Left ventricle myocardium inferior (tissue), 1 donor: Measurements from ENCODE around the gene CELF2. TPM values are rescaled to one million over a fixed set of nuclear protein-coding genes. Genes with fewer than 3 reads are reported as not detected.

ENCODE experiments used
- DNase-seq: peaks from one replicate; pipeline ENCODE4 v3.0.0-alpha.2; 2020
- H3K27ac ChIP-seq: fragments of 200-600 bp; replicated peaks from 2 replicates; pipeline ENCODE4 v1.8.0; 2021
- H3K27me3 ChIP-seq: fragments of 200-600 bp; 2 replicates; pipeline ENCODE4 v1.8.0; 2021; ENCODE audit warnings: low read depth
- H3K36me3 ChIP-seq: fragments of 200-600 bp; 2 replicates; pipeline ENCODE4 v1.8.0; 2021
- H3K4me1 ChIP-seq: fragments of 200-600 bp; 2 replicates; pipeline ENCODE4 v1.8.0; 2021
- H3K4me3 ChIP-seq: fragments of 200-600 bp; 2 replicates; pipeline ENCODE4 v1.8.0; 2021; ENCODE audit warnings: mild to moderate bottlenecking, moderate library complexity
- H3K9me3 ChIP-seq: fragments of 200-600 bp; replicated peaks from 2 replicates; pipeline ENCODE4 v1.8.0; 2021
- CTCF ChIP-seq: fragments of 200-600 bp; IDR thresholded peaks from 2 replicates; pipeline ENCODE4 v1.8.0; 2021; ENCODE audit warnings: antibody characterized with exemption, mild to moderate bottlenecking, borderline replicate concordance
- intact Hi-C: fragments of 100-400 bp; cut with micrococcal nuclease; formaldehyde crosslinking; loops from one replicate; pipeline ENCODE4 v1.11.0; 2022
- total RNA-seq: library from RNA; stranded (reverse); fragmentation: NEBNext Ultra II Directional; extraction: Animal tissue kit (Norgen Biotek cat#: 25700); gene quantifications from one replicate; pipeline ENCODE4 v1.2.1, GENCODE V29; 2021
- donor health status: DM: no; HTN: yes; CAD: no; lungs with severe emphysema.

The CELF2 gene
- total RNA-seq, 1 donor from 2014 or later: 74.9 TPM

GRCh38 chr10:11293332-11293731, 275.7 kb downstream of the CELF2 start:
- Histone ChIP-seq H3K4me3 (no peak overlapping the region), H3K27ac (no peak overlapping the region), H3K9me3 (no peaks in the 10 kb centered on the region), H3K4me1 (no peaks in the 10 kb centered on the region), H3K27me3 (no peaks in the 10 kb centered on the region), H3K36me3 (peaks cover 62% of the 10 kb centered on the region)
- no peak for TF ChIP-seq CTCF
- DNase-seq: no peak
- intact Hi-C loops: no loop called here

- H3K4me1 ChIP-seq: no peaks in the 10 kb centered on the region
- H3K27ac ChIP-seq: no peak overlapping the region
- intact Hi-C loops: no loop called here
- TF ChIP-seq CTCF: no peak
- H3K4me3 ChIP-seq: no peak overlapping the region
- H3K27me3 ChIP-seq: no peaks in the 10 kb centered on the region
- peaks cover 55% of the 10 kb centered on the region for H3K36me3 ChIP-seq
- no peaks in the 10 kb centered on the region for H3K9me3 ChIP-seq
- DNase-seq: no peak
Observed at GRCh38 chr10:11294831-11295450, 277.3 kb downstream of the CELF2 start.

GRCh38 chr10:11295492-11295891, 277.8 kb downstream of the CELF2 start:
- Histone ChIP-seq H3K4me1 (no peaks in the 10 kb centered on the region), H3K27ac (no peak overlapping the region), H3K9me3 (no peaks in the 10 kb centered on the region), H3K4me3 (no peak overlapping the region), H3K36me3 (peaks cover 55% of the 10 kb centered on the region), H3K27me3 (no peaks in the 10 kb centered on the region)
- intact Hi-C loops: no loop called here
- TF ChIP-seq CTCF: no peak
- no peak for DNase-seq

GRCh38 chr10:11297136-11297535, 279.5 kb downstream of the CELF2 start:
- DNase-seq: no peak
- Histone ChIP-seq H3K4me1 (no peaks in the 10 kb centered on the region), H3K4me3 (no peak overlapping the region), H3K36me3 (peaks cover 58% of the 10 kb centered on the region), H3K27ac (no peak overlapping the region), H3K9me3 (no peaks in the 10 kb centered on the region), H3K27me3 (no peaks in the 10 kb centered on the region)
- intact Hi-C loops: no loop called here
- no peak for TF ChIP-seq CTCF

- H3K36me3 ChIP-seq: peaks cover 58% of the 10 kb centered on the region
- no peaks in the 10 kb centered on the region for H3K9me3 ChIP-seq
- no peak overlapping the region for H3K4me3 ChIP-seq
- TF ChIP-seq CTCF: no peak
- intact Hi-C loops: no loop called here
- no peak for DNase-seq
- no peaks in the 10 kb centered on the region for H3K27me3 ChIP-seq
- H3K27ac ChIP-seq: peak overlapping the region; percentile 28
- no peaks in the 10 kb centered on the region for H3K4me1 ChIP-seq
Observed at GRCh38 chr10:11298116-11298515, 280.4 kb downstream of the CELF2 start.
